ES-I3 (cell line): ENCODE measurements around the gene KCNT1.
"Not testable (repeated sequence)": the region's sequence is repeated elsewhere in the genome, so short reads cannot be mapped to it uniquely, and the experiment has no call there.

Experiments
- H3K36me3 ChIP-seq: 2 replicates; pipeline ENCODE4 v1.6.1; 2013; ENCODE audit warnings: mild to moderate bottlenecking, low read length, control low read depth, moderate library complexity; ENCODE audit not compliant: insufficient read depth
- H3K4me1 ChIP-seq: 2 replicates; pipeline ENCODE4 v1.6.1; 2013; ENCODE audit warnings: mild to moderate bottlenecking, control low read depth, low read length; ENCODE audit not compliant: insufficient read depth
- H3K9ac ChIP-seq: 2 replicates; pipeline ENCODE4 v1.6.1; 2013; ENCODE audit warnings: low read depth, mild to moderate bottlenecking, low read length, moderate library complexity
- H3K9me3 ChIP-seq: 2 replicates; pipeline ENCODE4 v1.6.1; 2013; ENCODE audit warnings: mild to moderate bottlenecking, low read length, moderate library complexity; ENCODE audit not compliant: control insufficient read depth, insufficient read depth

The KCNT1 gene

DNA sequence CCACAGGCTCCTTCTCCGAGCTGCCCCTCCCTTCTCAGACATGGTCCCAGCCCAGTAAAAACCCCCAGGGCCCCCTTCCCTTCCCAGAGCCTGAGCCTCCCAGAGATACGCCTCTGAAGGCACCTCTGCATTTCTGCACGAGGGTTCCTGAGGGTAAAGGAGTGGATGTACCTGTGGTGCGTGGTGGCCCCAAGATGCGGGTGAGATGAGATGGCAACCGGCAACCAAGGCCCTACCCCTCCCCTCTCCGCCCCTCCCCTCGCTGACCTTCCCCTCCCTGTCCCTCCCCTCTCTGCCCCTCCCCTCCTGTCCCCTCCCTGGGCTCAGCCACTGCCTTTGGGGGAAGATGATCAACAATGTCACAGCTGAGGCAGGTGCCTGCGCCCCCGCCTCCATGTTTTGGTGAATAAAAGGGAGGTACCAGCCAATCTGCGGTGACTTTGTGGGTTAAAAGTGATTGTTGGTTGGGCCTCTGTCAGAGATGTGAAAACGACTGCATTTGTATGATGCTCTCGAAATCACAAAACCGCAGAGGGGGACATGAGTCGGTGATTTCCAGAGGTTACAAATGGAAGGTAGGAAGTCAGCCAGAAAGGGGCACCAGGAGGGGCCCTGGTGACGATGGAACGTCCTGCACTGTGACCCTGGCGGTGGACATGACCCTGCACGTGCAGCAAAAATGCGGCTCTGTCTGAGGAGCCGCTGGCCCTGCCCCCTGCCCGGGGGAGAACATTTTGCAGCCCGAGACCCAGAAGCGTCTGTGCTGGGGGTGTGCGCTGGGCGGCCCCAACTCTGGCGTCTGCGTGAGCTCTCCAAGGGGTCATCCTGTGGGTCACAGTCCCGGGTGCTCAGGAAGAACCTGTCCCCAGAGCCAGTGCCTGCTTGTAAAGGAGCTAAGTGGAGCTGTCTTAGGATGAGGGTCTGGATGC is 35.2 kb upstream of the KCNT1 start:
- no peaks in the 10 kb centered on the region for H3K36me3 ChIP-seq
- no peaks in the 10 kb centered on the region for H3K9me3 ChIP-seq
- no peak overlapping the region for H3K9ac ChIP-seq
- peaks cover 3% of the 10 kb centered on the region; the same call in 1 of the 2 replicates for H3K4me1 ChIP-seq

DNA sequence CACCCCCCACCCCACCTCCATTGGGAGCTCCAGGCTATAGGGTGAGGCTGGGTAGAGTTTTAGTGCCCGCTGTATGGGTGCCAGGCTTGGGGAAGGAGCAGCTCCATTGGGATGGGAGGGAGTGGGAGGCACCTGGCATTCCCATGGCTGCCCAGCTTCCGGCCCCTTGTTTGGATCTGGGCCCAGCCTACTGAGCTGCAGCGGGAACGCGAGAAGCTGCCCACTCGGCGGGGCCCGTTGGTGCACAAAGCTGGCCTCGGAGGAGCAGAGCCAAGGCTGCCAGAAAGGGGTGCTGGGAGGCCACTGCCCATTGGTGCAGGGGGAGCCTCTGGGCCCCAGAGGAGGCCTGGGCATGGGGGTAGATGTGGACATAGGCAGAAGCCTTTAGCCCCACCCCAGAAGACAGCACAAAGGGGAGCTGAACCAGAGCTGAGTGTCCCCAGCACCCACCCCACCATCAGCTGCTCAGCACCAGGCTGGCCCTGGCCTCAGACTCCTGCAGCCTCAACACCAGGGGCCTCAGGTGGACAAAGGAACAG is 34.5 kb upstream of the KCNT1 start:
- H3K9ac ChIP-seq = no peak overlapping the region
- H3K9me3 ChIP-seq = no peaks in the 10 kb centered on the region
- no peaks in the 10 kb centered on the region for H3K36me3 ChIP-seq
- H3K4me1 ChIP-seq = peaks cover 3% of the 10 kb centered on the region; the same call in 1 of the 2 replicates

DNA sequence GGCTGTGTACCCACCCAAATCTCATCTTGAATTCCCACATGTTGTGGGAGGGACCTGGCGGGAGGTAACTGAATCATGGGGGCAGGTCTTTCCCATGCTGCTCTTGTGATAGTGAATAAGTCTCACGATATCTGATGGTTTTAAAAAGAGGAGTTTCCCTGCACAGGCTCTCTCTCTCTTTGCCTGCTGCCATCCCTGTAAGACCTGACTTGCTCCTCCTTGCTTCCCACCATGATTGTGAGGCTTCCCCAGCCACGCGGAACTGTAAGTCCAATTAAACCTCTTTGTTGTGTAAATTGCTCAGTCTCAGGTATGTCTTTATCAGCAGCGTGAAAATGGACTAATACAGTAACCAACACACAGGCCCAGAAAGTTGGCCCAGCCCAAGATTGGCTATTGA is 33.0 kb upstream of the KCNT1 start:
- not testable (repeated sequence) for H3K4me1 ChIP-seq, H3K9me3 ChIP-seq, H3K36me3 ChIP-seq, H3K9ac ChIP-seq

DNA sequence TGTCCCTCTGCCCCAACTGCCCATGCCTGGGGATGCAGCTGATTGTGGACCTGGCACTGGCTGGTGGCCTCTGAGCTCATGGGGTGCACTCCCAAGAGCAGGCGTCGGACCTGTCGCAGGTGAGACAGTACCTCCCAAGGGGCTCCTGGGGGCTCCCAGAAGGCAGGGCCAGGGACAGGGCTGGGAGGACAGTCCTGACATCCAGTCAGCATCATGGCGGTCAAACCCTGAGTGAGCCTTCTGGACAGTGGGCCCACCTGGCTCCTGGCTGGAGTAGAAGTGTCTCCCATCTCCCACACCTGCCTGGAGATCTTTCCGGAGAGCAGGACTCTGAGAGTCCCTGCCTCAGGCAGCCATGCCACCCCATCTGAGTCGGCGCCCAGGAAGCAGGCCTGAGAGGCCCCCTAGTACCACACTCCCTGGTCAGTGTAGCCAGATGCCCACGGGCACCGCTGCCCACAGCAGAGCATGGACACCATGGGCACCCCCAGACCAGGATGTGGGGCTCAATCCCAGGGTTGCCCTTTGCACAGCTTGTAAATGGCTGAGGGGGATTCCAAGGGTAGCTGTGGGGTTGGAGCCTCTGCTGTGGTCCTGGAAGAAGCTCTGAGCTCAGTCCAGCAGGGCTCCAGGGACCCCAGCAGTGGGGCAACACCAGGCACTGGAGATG is 32.2 kb upstream of the KCNT1 start:
- Histone ChIP-seq H3K9me3 (no peaks in the 10 kb centered on the region), H3K9ac (no peak overlapping the region), H3K4me1 (no peaks in the 10 kb centered on the region), H3K36me3 (no peaks in the 10 kb centered on the region)

DNA sequence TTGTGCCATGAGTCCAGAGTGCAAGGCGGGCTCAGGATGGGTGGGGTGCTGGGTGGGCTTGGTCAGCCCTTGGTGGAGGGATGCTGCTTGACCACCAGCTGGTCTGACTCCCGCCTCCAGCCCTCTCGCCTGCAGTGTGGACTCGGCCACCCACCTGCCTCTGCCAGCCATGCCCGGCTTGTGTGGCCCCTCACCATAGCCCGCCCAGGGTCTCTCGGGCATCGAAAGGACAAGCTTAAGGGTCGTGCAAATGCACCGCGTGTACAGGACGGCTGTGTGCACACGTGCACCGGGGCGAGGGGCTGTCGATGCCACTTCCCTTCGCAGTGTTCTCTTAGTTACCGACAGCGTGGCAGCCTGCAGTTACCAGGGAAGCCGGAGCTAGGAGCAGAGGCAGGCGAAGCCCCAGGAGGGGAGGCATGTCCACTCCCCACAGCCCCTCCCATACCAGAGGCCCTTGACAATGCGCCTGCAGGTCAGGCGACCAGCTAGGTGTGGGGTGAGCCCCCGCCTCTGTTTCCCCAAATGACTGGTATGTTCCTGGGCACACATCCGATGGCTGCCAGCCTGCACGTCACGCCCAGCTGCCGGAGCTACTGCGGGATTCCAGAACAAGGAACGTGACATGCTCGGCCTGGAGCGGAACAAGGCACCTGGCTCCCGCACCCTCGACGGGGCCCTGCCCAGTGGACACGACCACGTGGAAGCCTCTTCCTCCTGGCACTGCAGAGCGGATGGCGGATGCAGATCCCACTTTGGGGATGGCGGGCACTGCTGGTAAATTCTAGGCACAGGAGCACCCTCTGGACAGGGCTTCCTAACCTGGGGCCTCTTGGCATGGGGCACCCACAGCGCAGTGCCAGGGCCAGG is 31.0 kb upstream of the KCNT1 start:
- Histone ChIP-seq H3K9ac (no peak overlapping the region), H3K36me3 (no peaks in the 10 kb centered on the region), H3K4me1 (no peaks in the 10 kb centered on the region), H3K9me3 (no peaks in the 10 kb centered on the region)

DNA sequence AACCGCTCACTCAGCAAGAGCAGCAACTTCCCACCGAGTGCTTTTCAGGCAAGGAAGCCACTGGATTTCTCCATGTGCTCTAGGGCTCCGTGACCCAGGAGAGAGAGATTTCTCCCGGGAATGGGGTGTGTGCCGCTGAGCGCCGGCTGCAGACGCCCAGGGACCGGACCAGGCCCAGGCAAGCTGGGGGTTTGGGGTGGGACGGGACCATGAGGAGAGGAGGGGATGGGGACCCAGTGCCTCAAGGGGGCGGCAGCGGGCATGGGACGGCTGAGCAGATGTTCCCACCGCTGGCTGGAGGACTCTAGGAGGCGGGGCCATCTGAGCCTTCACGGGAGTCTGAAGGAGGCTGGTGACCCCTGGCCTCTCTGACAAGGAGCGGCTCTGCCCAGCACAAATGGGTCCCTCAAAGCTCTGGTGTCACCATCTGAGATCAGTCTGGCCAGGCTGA is 30.4 kb upstream of the KCNT1 start:
- no peaks in the 10 kb centered on the region for H3K9me3 ChIP-seq
- H3K4me1 ChIP-seq = no peaks in the 10 kb centered on the region
- no peak overlapping the region for H3K9ac ChIP-seq
- no peaks in the 10 kb centered on the region for H3K36me3 ChIP-seq

DNA sequence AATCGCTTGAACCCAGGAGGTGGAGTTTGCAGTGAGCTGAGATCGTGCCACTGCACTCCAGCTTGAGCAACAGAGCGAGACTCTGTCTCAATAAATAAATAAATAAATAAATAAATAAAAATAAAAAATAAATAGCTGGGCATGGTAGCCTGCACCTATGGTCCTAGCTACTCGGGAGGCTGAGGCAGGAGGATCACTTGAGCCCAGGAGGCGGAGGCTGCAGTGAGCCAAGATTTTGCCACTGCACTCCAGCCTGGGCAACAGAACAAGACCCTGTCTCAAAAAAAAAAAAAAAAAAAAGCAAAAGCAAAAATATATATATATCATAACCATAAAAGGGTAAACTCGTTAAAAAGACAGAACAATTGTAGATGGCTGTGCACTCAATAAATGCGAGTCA is 29.2 kb upstream of the KCNT1 start:
- H3K9me3 ChIP-seq, H3K36me3 ChIP-seq, H3K9ac ChIP-seq, H3K4me1 ChIP-seq: not testable (repeated sequence)

DNA sequence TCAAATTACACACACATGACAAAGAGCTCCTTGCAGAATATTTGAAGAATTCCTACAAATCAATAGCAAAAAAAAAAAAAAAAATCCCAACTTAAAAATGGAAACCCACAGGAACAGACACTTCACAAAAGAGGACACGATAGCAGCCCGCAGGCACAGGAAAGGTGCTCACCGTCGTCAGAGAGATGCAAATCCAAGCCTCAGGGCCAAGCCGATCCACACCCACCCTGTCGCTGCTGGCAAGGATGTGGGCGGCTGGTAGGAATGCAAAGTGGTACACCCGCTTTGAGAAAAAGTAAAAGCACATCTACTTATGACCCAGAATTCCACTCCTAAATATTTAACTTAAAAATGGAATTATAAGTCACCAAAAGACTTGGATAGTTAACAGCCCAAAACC is 28.0 kb upstream of the KCNT1 start:
- no peaks in the 10 kb centered on the region for H3K36me3 ChIP-seq
- H3K9me3 ChIP-seq = no peaks in the 10 kb centered on the region
- H3K4me1 ChIP-seq = no peaks in the 10 kb centered on the region
- no peak overlapping the region for H3K9ac ChIP-seq

DNA sequence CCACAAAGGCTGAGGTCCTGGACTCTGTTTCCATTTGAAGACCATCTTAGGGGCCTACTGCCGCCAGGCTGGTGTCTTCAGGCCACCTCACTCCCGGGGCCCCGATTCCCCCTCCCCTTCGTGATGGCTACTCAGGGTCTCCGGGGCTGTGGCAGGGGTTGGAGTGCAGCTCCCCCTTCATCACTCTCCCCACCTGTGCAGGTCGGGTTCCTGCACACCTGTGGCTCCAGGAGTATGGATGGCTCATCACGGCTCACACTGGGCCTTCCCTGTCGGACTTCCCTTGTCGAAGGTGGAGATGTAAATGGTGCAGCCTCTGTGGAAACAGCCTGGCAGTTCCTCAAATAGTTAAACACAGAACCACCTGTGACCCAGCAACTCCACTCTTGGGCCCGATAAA is 27.0 kb upstream of the KCNT1 start:
- H3K9me3 ChIP-seq = no peaks in the 10 kb centered on the region
- H3K4me1 ChIP-seq = no peaks in the 10 kb centered on the region
- H3K36me3 ChIP-seq = no peaks in the 10 kb centered on the region
- H3K9ac ChIP-seq = no peak overlapping the region

DNA sequence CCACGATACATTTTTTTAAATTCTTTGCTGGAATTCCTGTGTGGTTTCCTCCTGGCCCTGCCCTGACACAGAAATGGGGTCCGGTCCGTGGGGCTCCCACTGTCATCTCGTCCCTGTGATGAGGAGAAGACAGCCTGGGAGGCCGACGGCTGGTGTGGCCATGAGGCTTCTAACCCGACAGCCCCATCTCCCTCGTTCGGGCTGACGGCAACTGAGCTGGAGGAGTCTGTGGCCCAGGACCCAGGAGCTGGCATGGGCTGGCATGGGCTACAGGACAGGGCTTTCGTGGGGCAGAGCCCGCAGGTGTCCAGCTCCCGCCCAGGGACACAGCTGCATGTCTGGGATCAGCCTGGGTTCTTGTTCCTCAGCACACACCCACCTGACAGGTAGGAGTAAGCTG is 25.1 kb upstream of the KCNT1 start:
- Histone ChIP-seq H3K9ac (no peak overlapping the region), H3K4me1 (no peaks in the 10 kb centered on the region), H3K36me3 (no peaks in the 10 kb centered on the region), H3K9me3 (no peaks in the 10 kb centered on the region)

DNA sequence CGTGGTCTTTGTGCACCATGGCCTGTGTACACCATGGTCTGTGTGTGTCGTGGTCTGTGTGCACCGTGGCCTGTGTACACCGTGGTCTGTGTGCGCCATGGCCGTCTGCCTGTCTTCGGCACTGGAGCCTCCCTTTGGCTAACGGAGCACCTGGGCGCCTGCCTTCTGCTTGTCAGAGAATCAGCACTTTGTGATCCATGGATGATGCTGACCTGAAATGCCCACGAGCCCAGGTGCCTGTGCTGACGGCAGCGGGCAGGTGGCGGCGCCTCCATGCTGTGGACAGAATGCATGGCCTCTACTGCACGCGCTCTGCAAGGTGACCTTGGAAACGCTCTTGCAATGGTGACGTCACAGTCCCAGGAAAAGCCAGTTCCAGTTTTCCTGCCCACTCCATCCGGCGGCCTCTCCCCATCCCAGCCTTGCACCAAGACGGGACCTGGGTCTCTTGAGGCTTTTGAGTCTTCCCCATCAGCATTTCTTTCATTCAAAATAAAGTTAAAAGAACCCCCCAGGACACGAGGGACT is 24.3 kb upstream of the KCNT1 start:
- no peak overlapping the region for H3K9ac ChIP-seq
- no peaks in the 10 kb centered on the region for H3K4me1 ChIP-seq
- no peaks in the 10 kb centered on the region for H3K36me3 ChIP-seq
- H3K9me3 ChIP-seq = no peaks in the 10 kb centered on the region

DNA sequence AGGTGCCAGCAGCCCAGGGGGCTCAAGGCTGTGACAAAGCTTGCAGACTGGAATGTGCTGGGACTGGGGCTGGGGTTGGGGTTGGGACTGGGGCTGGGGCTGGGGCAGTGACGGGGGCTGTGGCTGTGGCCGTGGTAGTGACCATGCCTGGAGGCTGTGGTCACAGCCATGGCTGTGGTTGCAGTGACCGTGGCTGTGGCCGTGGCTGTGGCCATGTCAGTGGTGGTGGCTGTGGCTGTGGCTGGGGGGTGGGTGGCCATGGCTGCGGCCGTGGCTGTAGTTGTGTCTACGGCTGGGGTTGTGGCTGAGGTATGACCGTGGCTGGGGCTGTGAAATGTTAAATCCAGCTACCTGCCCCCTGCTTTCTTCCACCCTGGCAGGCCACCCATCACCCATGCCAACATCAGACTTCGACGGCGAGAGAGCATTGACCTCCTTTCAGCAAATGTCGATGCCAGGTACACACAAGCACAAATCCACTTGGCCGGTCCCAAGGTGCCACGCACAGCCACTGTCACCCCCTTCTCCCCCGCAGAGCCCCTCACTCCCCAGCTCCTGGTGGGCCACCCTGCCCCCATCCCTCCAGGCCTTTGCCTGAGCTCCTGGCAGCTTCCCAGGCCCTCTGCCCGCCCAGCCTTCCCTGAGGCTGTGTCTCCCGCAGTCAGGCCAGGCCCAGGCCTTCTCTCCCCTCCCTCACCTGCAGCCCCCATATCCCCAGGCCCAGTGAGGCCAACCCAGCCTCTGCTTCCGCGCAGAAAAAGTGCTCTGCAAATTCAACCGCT is 23.6 kb upstream of the KCNT1 start:
- Histone ChIP-seq H3K9ac (no peak overlapping the region), H3K9me3 (no peaks in the 10 kb centered on the region), H3K4me1 (no peaks in the 10 kb centered on the region), H3K36me3 (no peaks in the 10 kb centered on the region)

DNA sequence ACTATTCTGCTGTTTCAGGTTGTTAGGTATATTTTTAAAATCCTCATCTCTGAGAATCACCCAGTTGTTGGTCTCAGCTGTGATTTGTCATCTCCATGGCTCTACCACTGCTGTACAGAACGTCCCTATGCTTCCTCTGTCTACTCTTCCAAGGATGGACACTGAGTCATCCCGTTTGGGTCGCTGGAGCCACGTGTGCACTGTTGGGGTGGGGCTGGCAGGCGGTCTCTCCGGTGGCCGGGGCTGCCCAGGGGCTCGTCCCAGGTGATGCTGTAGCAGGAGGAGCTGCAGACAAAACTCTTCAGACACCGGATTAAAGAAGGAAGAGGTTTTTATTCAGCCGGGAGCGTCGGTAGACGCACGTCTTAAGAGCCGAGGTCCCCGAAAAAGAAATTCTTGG is 21.9 kb upstream of the KCNT1 start:
- Histone ChIP-seq H3K9ac (no peak overlapping the region), H3K36me3 (no peaks in the 10 kb centered on the region), H3K4me1 (no peaks in the 10 kb centered on the region), H3K9me3 (no peaks in the 10 kb centered on the region)
